Fibroblast of lung (primary cell): ENCODE results near the gene FZD4. TPM values are rescaled to one million over a fixed set of nuclear protein-coding genes. Genes with fewer than 3 reads are reported as not detected.

Experiments
- DNase-seq, 2 donors: peaks; one replicate each; pipeline versions ENCODE4 v3.0.0 to v3.0.0-alpha.2; 2010; ENCODE audit warnings: low read depth in 2 of 2
- H2AFZ ChIP-seq: 2 replicates; pipeline ENCODE4 v1.5.1; 2012; ENCODE audit warnings: low read length, control low read depth, inconsistent platforms
- H3K27ac ChIP-seq: 2 replicates; pipeline ENCODE4 v1.5.1; 2011; ENCODE audit warnings: low read length, control low read depth; ENCODE audit not compliant: insufficient read depth
- H3K27me3 ChIP-seq: 2 replicates; pipeline ENCODE4 v1.5.1; 2011; ENCODE audit warnings: mild to moderate bottlenecking, low read length; ENCODE audit not compliant: control insufficient read depth, insufficient read depth
- H3K36me3 ChIP-seq: 2 replicates; pipeline ENCODE4 v1.5.1; 2011; ENCODE audit warnings: low read length; ENCODE audit not compliant: control insufficient read depth, insufficient read depth
- H3K4me1 ChIP-seq: 2 replicates; pipeline ENCODE4 v1.5.1; 2011; ENCODE audit warnings: low read length; ENCODE audit not compliant: control insufficient read depth, insufficient read depth; ENCODE audit errors: extremely low read depth
- H3K4me2 ChIP-seq: 2 replicates; pipeline ENCODE4 v1.5.1; 2011; ENCODE audit warnings: low read length, control low read depth; ENCODE audit not compliant: insufficient read depth; ENCODE audit errors: extremely low read depth
- H3K4me3 ChIP-seq, 4 experiments: fragments of 200-600 bp in 1 of 4; sonication (generic) in 1 of 4; replicated peaks in 1 of 4; 2 replicates each; pipeline ENCODE4 v1.5.1; 2011 to 2016; ENCODE audit warnings: low read length in 4 of 4, low read depth in 3 of 4, mild to moderate bottlenecking in 3 of 4, control low read depth in 2 of 4, inconsistent platforms in 1 of 4, mixed read lengths in 1 of 4; ENCODE audit not compliant: insufficient read depth in 1 of 4; ENCODE audit errors: control extremely low read depth in 1 of 4
- H3K79me2 ChIP-seq: 2 replicates; pipeline ENCODE4 v1.5.1; 2012; ENCODE audit warnings: mild to moderate bottlenecking, low read length, inconsistent platforms; ENCODE audit not compliant: control insufficient read depth, insufficient read depth
- H3K9ac ChIP-seq: 2 replicates; pipeline ENCODE4 v1.5.1; 2011; ENCODE audit warnings: mild to moderate bottlenecking, low read length, control low read depth; ENCODE audit not compliant: insufficient read depth
- H3K9me3 ChIP-seq: 2 replicates; pipeline ENCODE4 v1.5.1; 2012; ENCODE audit warnings: low read depth, low read length; ENCODE audit not compliant: control insufficient read depth, insufficient read depth
- H4K20me1 ChIP-seq: 2 replicates; pipeline ENCODE4 v1.5.1; 2011; ENCODE audit warnings: low read length; ENCODE audit not compliant: control insufficient read depth, insufficient read depth; ENCODE audit errors: extremely low read depth
- CTCF ChIP-seq, 2 donors: IDR thresholded peaks in 1 of 2; conservative IDR thresholded peaks in 1 of 2; 1 replicate in 1 of 2; 2 replicates in 1 of 2; pipeline ENCODE4 v1.5.1; 2011 to 2012; ENCODE audit warnings: low read length in 2 of 2, control low read depth in 1 of 2, inconsistent platforms in 1 of 2, low read depth in 1 of 2, mild to moderate bottlenecking in 1 of 2
- EZH2 ChIP-seq: IDR thresholded peaks from 2 replicates; pipeline ENCODE4 v1.5.1; 2012; ENCODE audit warnings: low read length, control low read depth, mild to moderate bottlenecking; ENCODE audit errors: missing control alignments
- polyA plus RNA-seq, 2 donors: library from polyadenylated mRNA; depleted of rRNA in 1 of 2; stranded (reverse) in 1 of 2; unstranded in 1 of 2; fragments of >200 nt; gene quantifications; 2 replicates each; pipeline ENCODE4 v1.2.1, GENCODE V29; 2011 to 2012; ENCODE audit warnings: missing spikeins in 1 of 2
- total RNA-seq: library from RNA; depleted of rRNA; stranded (reverse); fragments of >200 nt; gene quantifications from 2 replicates; pipeline ENCODE4 v1.2.1, GENCODE V29; 2014

Gene FZD4
- total and polyA plus RNA-seq, 2 donors (not counting 1 experiment from before 2014, with no cell fraction given), result 15.7 to 17.8 TPM

GRCh38 chr11:86956905-86957195 lies 1.7 kb upstream of the FZD4 start:
- Histone ChIP-seq H3K79me2 (peaks cover 8% of the 10 kb centered on the region), H3K4me1 (peaks cover 7% of the 10 kb centered on the region), H4K20me1 (no peaks in the 10 kb centered on the region), H3K4me2 (no peak overlapping the region), H3K36me3 (peaks cover 3% of the 10 kb centered on the region), H3K9me3 (no peaks in the 10 kb centered on the region), H3K27me3 (no peaks in the 10 kb centered on the region), H3K4me3 (peak overlapping the region in 1 of 4 experiments; percentile 70), H3K27ac (no peak overlapping the region), H3K9ac (no peak overlapping the region), H2AFZ (no peak overlapping the region)
- TF ChIP-seq EZH2 (no peak), CTCF (conservative IDR thresholded peaks at IDR 0.05 in 1 of 2, IDR thresholded peaks at IDR 0.05 in 1 of 2; ENCODE audit: low read depth in 1 of 2, low read length in 2 of 2) (no peak)
- DNase-seq, result no peak

- H3K4me3 ChIP-seq, result peak overlapping the region; percentile 66 to 79 (median 68)
- no peaks in the 10 kb centered on the region for H3K27me3 ChIP-seq
- no peaks in the 10 kb centered on the region for H3K9me3 ChIP-seq
- H3K9ac ChIP-seq, result peak overlapping the region; percentile 62
- TF ChIP-seq EZH2, result no peak
- H3K79me2 ChIP-seq, result peaks cover 8% of the 10 kb centered on the region
- peak overlapping the region; percentile 94 for H3K4me2 ChIP-seq
- peaks cover 7% of the 10 kb centered on the region for H3K4me1 ChIP-seq
- peaks cover 4% of the 10 kb centered on the region for H3K36me3 ChIP-seq
- no peak for DNase-seq
- H3K27ac ChIP-seq, result no peak overlapping the region
- no peaks in the 10 kb centered on the region for H4K20me1 ChIP-seq
- H2AFZ ChIP-seq, result peak overlapping the region; percentile 45
Observed at GRCh38 chr11:86955111-86955360, 159 bp downstream of the FZD4 start.

- peaks cover 8% of the 10 kb centered on the region for H3K79me2 ChIP-seq
- H3K9ac ChIP-seq, result peak overlapping the region; percentile 62
- peaks cover 7% of the 10 kb centered on the region for H3K4me1 ChIP-seq
- H3K27me3 ChIP-seq, result no peaks in the 10 kb centered on the region
- H3K36me3 ChIP-seq, result peaks cover 4% of the 10 kb centered on the region
- no peaks in the 10 kb centered on the region for H3K9me3 ChIP-seq
- peak overlapping the region; percentile 94 for H3K4me2 ChIP-seq
- DNase-seq, result no peak
- H3K27ac ChIP-seq, result no peak overlapping the region
- TF ChIP-seq CTCF (conservative IDR thresholded peaks at IDR 0.05 in 1 of 2, IDR thresholded peaks at IDR 0.05 in 1 of 2; ENCODE audit: low read depth in 1 of 2, low read length in 2 of 2) (no peak), EZH2 (no peak)
- H4K20me1 ChIP-seq, result no peaks in the 10 kb centered on the region
- peak overlapping the region; percentile 66 to 79 (median 68) for H3K4me3 ChIP-seq
- peak overlapping the region; percentile 45 for H2AFZ ChIP-seq
Observed at GRCh38 chr11:86954269-86955110, 705 bp downstream of the FZD4 start.
